Measurements from ENCODE around the gene SRC.

- TF ChIP-seq REST (IDR thresholded peaks at IDR 0.05; ENCODE audit: insufficient read depth in 1 of 2, low read depth in 2 of 2, low read length in 2 of 2): no peak
- no peak for TF ChIP-seq POLR2AphosphoS5 (IDR thresholded peaks at IDR 0.05; ENCODE audit: low read depth, low read length)
- TF ChIP-seq TAF1 (IDR thresholded peaks at IDR 0.05; ENCODE audit: borderline replicate concordance, insufficient read depth, low read length): no peak
- TF ChIP-seq SIN3A (IDR thresholded peaks at IDR 0.05; ENCODE audit: borderline replicate concordance, insufficient read depth, low read length): no peak
- TF ChIP-seq FOXP2 (optimal IDR thresholded peaks at IDR 0.05; ENCODE audit: borderline replicate concordance, extremely low read depth, extremely low read length, insufficient read depth): no peak
Measured at GRCh38 chr20:37331060-37331857, 14.7 kb upstream of the SRC start.
